Esophagus squamous epithelium (tissue), 4 donors: Measurements from ENCODE around the gene MAP4K3.
"Not testable (repeated sequence)": the region's sequence is repeated elsewhere in the genome, so short reads cannot be mapped to it uniquely, and the experiment has no call there.

Experiments
- CTCF ChIP-seq, 6 experiments: fragments of 450-650 bp in 4 of 6; fragments of 200-600 bp in 2 of 6; sonication (generic) in 2 of 6; IDR thresholded peaks; one replicate each; pipeline ENCODE4 v1.5.1; 2016 to 2019; ENCODE audit warnings: antibody characterized with exemption in 6 of 6, mild to moderate bottlenecking in 4 of 6, moderate library complexity in 4 of 6
- POLR2A ChIP-seq, 4 donors: fragments of 450-650 bp; IDR thresholded peaks; one replicate each; pipeline ENCODE4 v1.6.1; 2017; ENCODE audit warnings: antibody characterized with exemption in 4 of 4, mild to moderate bottlenecking in 4 of 4, moderate library complexity in 3 of 4

GRCh38 chr2:39244963-39245625 lies 192.0 kb downstream of the MAP4K3 start:
- TF ChIP-seq CTCF, POLR2A (IDR thresholded peaks at IDR 0.05): not testable (repeated sequence)
